ENCODE data around the gene SYP. TPM values are rescaled to one million over a fixed set of nuclear protein-coding genes. Genes with fewer than 3 reads are reported as not detected.

SYP gene
- total RNA-seq, 1 experiment from 2014 or later: 7.0 TPM

DNA sequence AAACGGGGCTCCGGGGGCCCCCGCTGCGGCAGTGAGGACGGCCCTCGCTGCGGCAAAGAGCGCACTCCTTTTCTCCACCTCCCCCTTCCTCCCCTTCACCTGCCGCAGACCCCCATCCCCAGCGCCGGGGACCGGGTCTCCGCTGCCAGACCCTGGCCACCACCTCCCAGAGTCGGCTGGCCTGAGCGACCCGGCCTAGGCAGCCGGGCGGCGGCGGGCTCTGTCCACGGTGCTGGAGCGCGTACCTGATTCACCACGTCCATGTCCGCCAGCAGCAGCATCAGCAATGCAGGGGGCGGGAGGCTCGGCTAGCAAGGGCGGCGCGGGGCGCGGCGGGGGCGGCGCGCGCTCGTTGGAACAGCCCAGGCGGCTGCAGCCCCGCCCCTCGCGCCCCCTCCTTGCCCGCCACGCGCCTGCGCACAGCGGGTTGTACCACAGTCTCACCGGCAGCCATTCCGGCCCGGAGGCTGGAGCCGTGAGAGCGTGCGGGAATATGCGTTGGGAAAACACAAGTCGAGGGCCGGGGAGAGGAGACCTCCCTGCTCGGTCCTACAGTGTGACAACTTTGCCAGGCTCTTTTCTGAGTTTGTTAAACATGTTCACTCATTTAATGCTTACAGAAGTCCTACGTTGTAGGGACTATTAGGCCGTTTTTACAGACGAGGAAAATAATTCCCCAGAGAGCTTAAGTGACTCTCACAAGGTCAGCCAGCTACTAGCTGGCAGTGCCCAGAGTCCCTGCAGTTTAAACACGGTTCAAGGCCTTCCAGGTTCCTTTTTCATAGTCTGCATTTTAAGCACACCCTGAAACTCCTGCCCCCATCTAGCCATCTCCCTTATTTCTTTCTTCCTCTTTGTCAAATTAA is at the start of gene SYP (continued):
- 0 out of 2 replicates have a peak, but pooled peaks have one; percentile 38 for TF ChIP-seq HMGXB4 (CRISPR knock-in tag; IDR thresholded peaks at IDR 0.05)
- TF ChIP-seq NFE2L1 (CRISPR knock-in tag; IDR thresholded peaks at IDR 0.05): peak; percentile 27; the same call in 1 of the 2 replicates
- TF ChIP-seq, protein P1, sequence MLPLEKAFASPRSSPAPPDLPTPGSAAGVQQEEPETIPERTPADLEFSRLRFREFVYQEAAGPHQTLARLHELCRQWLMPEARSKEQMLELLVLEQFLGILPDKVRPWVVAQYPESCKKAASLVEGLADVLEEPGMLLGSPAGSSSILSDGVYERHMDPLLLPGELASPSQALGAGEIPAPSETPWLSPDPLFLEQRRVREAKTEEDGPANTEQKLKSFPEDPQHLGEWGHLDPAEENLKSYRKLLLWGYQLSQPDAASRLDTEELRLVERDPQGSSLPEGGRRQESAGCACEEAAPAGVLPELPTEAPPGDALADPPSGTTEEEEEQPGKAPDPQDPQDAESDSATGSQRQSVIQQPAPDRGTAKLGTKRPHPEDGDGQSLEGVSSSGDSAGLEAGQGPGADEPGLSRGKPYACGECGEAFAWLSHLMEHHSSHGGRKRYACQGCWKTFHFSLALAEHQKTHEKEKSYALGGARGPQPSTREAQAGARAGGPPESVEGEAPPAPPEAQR (CRISPR knock-in tag; IDR thresholded peaks at IDR 0.05): no peak
- TF ChIP-seq TEAD4 (CRISPR knock-in tag; IDR thresholded peaks at IDR 0.05): no peak
- no peak for TF ChIP-seq ATF6 (CRISPR knock-in tag; IDR thresholded peaks at IDR 0.05)
- TF ChIP-seq, protein P2, sequence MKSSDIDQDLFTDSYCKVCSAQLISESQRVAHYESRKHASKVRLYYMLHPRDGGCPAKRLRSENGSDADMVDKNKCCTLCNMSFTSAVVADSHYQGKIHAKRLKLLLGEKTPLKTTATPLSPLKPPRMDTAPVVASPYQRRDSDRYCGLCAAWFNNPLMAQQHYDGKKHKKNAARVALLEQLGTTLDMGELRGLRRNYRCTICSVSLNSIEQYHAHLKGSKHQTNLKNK (CRISPR knock-in tag; IDR thresholded peaks at IDR 0.05): no peak
- TF ChIP-seq ARID4B (CRISPR knock-in tag; IDR thresholded peaks at IDR 0.05; ENCODE audit: borderline replicate concordance): peak; percentile 67; the same call in 1 of the 2 replicates
- no peak for TF ChIP-seq ATF1 (CRISPR knock-in tag; IDR thresholded peaks at IDR 0.05)
- no peak for TF ChIP-seq SOX15 (CRISPR knock-in tag; IDR thresholded peaks at IDR 0.05)
- TF ChIP-seq TEAD1 (CRISPR knock-in tag; IDR thresholded peaks at IDR 0.05): peak; percentile 75; the same call in 1 of the 2 replicates
- peak; percentile 86 for TF ChIP-seq E2F5 (CRISPR knock-in tag; IDR thresholded peaks at IDR 0.05)
- peak; percentile 91 for TF ChIP-seq SP1 (CRISPR knock-in tag; conservative IDR thresholded peaks at IDR 0.05)
- TF ChIP-seq ZNF532 (CRISPR knock-in tag; IDR thresholded peaks at IDR 0.05; ENCODE audit: borderline replicate concordance): no peak
- TF ChIP-seq AR (CRISPR knock-in tag; IDR thresholded peaks at IDR 0.05): no peak
- TF ChIP-seq FOXK1 (CRISPR knock-in tag; IDR thresholded peaks at IDR 0.05): peak; percentile 88
